HG03571 (cell line): ENCODE results near the gene WNT16.
A peak's percentile ranks its signal among the peaks of the same experiment; 100 is the strongest.
"Not testable (repeated sequence)": the region's sequence is repeated elsewhere in the genome, so short reads cannot be mapped to it uniquely, and the experiment has no call there.

Experiments
- ATAC-seq: cut with Tn5 transposase; IDR thresholded peaks from one replicate; pipeline ENCODE4 v1.9.1; 2021; ENCODE audit not compliant: unreplicated experiment

The WNT16 gene

GRCh38 chr7:121305109-121305508, 23.7 kb upstream of the WNT16 start:
- no peak for ATAC-seq

GRCh38 chr7:121306565-121306964, 22.2 kb upstream of the WNT16 start:
- no peak for ATAC-seq

- no peak for ATAC-seq
These were observed 21.7 kb upstream of the WNT16 start for GRCh38 chr7:121307021-121307574.

- no peak for ATAC-seq
These were observed 15.5 kb upstream of the WNT16 start for GRCh38 chr7:121313220-121313792.

GRCh38 chr7:121313793-121314676, 14.8 kb upstream of the WNT16 start:
- ATAC-seq = peak; percentile 86

- not testable (repeated sequence) for ATAC-seq
These were observed 13.6 kb upstream of the WNT16 start for GRCh38 chr7:121315170-121315569.

GRCh38 chr7:121322460-121322859, 6.3 kb upstream of the WNT16 start:
- ATAC-seq = no peak

GRCh38 chr7:121323515-121324302, 5.1 kb upstream of the WNT16 start:
- ATAC-seq = no peak

GRCh38 chr7:121327671-121328070, 1.1 kb upstream of the WNT16 start:
- no peak for ATAC-seq

GRCh38 chr7:121329191-121330052, 622 bp downstream of the WNT16 start:
- no peak for ATAC-seq

GRCh38 chr7:121330053-121330833, 1.4 kb downstream of the WNT16 start:
- ATAC-seq = no peak

GRCh38 chr7:121331048-121331447, 2.2 kb downstream of the WNT16 start:
- no peak for ATAC-seq

- no peak for ATAC-seq
These were observed 2.8 kb downstream of the WNT16 start for GRCh38 chr7:121331574-121331973.

GRCh38 chr7:121334376-121334775, 5.6 kb downstream of the WNT16 start:
- ATAC-seq = no peak

- ATAC-seq = no peak
These were observed 6.3 kb downstream of the WNT16 start for GRCh38 chr7:121334875-121335648.

- ATAC-seq = no peak
These were observed 7.8 kb downstream of the WNT16 start for GRCh38 chr7:121336579-121336978.

- ATAC-seq = no peak
These were observed 8.6 kb downstream of the WNT16 start for GRCh38 chr7:121337398-121337797.

GRCh38 chr7:121339082-121339481, 10.3 kb downstream of the WNT16 start:
- ATAC-seq = no peak

GRCh38 chr7:121341933-121342332, 13.1 kb downstream of the WNT16 start:
- no peak for ATAC-seq
